ENCODE data around the gene SND1.

SND1 gene

DNA sequence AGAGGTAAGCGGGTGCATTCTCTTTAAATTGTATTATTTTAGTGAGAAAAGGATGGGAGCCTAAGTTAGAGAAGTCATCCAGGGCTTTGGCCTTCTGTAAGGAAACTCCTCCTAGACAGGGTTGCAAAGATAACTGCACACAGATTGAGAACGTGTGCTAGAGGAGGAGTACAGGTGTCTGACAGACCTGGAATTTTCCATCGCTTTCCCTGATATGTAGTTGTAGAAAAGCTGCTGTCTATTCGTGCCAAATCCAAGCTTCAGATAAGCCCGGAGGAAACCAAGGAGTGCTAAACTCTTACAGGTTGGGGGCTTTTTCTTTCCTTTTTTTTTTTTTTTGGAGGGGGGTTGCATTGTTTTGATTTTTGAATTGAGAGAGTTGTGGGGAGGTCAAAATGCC, 356.1 kb downstream of the SND1 start:
- no peak for DNase-seq

DNA sequence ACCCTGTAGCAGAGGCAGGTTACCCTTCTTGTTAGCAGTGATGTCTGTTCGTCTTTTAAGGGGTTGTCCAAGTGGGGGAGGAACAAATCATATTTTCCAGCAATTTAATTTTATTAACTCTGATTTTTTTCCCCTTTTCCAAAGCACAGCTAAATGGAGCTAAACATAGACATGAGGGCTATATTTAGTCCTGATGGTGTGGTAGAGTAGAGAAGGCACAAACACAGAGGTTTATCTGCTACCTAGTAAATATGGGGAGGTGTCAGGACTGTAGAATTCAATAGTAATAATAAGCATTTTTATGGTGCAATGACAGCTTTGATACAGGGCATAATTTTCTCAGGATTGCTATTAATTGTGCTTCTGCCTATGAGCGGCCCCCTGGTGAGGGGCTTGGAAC, 356.8 kb downstream of the SND1 start:
- DNase-seq, result no peak

DNA sequence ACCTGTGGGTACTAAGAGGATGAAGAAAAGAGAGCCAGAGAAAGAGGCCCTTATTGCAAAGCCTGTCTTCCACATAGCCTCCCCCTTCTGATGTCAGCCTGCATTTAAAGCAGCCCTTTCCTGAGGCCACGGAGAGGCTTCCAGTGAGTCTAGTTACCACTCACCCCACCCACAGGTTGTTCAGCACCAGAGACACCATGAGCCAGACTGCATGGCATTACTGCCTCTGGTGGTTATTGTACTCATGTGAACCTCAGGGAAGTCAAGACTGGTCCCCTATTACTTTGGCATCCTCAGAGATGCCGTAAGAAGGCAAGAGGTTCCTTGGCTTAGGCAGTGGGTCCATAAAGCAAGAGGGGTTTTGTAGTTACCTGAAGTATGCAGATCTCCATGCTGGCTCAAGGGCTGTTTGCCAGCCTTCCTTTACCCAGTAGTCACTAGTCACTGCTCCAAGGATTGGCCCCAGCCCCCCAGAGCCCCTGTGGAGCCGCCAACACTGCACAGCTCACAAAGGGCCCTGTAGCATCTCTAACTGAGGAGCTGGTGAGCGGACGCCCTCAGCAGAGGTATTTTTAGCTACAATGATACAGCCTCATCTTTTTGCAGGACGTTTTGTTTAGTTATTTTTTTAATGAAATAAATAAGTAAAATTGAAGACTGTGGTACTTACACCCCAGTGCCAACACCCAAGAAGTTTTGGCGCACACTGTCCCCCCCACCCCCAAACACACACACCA, 358.6 kb downstream of the SND1 start:
- DNase-seq, result no peak

DNA sequence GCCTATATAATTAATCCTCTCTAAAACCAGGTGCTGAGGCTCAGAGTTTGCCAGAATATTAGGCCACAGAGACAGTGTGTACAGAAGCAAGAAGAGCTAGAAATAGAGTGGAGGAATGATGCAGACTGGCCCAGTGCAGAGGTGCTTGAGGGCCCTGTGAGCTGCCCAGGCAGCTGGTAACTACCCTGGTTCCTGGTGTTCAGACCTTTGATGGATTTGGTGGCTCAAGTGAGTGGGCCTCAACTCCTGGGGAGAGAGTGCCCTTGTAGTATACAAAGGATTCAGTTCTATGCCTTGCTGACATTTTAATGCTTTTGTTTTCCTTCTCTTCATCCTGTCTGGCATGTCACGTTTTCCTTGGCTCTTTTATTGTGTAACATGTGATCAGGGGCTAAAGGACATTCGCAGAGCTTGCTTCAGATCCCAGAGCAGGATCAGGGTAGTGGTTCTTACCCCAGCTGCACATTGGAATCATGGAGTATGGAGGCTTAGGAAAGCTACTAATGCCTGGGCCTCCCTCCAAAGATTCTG, 359.2 kb downstream of the SND1 start:
- DNase-seq, result no peak

DNA sequence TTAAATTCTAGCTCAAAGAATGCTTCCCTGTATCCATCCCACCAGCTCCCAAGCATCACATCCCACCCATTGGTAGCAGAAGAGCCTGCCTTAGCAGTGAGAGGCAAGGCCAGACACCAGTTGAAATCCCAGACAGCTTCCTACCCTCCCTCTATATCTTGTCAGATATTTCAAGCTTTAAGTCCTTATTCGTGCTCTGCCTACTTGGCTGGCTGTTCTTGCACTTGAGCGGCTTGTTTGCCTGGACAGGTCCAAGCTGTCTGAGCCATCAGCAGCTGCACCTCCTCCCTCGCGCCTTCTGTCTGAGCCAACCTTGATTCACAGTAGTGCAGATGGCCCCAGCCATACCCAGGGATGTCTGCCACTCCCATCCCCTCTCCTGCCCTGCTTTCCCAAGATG, 362.8 kb downstream of the SND1 start:
- peak; percentile 23 for DNase-seq

DNA sequence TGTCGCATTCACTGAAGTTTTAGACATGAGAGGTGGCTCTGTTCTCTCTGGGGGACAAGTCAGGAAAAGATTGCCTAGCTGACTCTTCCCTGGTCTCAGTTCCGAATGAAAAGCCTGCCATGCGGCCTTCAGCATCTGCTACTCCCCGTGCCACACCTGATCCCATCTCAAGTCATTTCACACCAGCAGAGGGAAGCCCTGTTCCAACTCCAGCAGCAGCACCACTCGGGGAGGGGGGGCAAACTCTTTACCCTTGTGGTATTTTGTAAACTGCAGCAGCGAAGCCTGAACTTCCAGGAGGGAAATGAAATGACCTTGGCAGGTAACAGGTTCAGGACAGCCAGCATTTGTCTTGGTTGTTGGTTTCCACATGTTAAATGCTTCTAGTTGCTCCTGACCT, 365.5 kb downstream of the SND1 start:
- DNase-seq, result no peak

DNA sequence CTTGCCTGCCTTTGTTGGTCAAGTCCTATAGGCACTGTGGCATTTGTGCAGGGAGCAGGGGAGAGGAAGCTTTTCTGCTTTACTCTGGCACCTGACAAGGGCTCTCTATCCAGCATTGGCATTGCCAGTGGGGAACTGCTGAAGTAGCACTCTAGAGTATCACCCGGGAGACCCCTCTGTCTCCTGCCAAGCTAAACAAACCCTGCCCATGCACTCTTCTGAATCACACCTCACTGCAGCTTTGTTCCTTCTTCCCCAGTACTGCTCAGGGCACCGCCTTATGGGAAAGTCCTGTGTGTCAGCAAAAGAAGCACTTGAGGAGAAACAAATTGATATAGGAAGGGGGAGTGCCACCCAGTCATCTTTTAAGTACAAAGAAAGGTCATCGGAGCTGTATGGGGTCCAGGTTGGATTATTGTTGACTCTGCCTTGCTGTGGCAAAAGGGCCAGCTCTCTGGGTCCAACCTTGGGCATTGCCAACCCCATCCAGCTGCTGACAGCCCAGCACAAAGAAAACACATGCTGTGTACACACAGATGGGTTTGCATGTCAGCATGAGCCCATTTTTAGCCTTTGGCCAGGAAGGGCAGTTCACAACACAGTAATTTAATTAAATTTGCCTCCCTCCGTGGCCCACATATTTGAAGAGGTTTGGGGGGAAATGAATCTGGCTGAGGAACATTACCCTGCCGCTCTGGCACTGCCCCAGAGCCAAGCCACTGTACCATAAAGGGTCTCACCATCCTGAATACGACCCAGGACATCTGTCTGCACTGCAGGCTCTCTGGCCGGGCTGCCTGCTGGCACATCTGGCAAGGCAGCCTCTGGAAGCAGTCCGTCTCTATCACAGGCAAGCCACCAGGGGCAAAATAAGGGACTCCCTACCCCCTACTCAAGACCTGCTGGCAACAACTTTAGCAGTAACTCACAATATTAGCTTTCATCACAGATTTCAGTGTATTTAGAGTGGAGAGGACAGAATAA, 366.2 kb downstream of the SND1 start:
- peak; percentile 95 for DNase-seq

DNA sequence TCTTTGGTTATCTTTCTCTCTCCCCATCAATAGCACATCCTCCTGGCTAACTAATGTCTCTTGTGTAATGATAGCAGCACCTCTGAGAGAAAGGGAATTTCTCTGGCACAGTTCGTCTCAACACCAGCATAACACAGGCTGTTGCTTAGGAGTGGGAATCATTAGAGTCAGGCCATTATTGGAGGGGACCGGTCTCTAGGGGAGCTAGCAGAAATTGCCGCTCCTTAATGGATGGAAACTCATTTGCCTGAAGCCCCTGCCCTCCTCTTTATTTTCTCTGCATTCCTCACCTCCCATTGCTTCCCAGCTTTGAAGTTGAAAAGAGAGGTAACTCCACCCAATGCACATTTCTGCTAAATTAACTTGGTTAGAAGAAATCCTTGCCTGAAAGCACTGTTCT, 367.3 kb downstream of the SND1 start:
- DNase-seq, result no peak

DNA sequence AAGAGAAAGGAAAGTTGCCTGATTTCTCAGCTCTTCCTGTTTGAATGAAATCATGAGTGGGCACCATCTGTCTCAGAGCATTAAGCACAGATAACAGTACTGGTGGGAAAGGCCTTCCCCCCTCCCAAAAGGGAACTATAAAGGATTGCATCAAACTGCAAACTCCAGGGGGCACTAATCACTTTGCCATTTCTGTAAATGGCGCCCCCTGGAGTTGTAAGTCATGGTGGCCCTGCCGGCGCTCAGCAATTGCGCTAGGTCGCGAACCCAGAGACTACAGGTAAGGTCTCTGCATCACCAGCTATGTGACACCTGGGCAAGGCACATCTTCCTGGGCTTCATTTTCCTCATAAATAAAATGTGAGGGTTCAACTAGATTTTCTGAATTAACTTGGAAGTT, 368.2 kb downstream of the SND1 start:
- DNase-seq, result no peak

DNA sequence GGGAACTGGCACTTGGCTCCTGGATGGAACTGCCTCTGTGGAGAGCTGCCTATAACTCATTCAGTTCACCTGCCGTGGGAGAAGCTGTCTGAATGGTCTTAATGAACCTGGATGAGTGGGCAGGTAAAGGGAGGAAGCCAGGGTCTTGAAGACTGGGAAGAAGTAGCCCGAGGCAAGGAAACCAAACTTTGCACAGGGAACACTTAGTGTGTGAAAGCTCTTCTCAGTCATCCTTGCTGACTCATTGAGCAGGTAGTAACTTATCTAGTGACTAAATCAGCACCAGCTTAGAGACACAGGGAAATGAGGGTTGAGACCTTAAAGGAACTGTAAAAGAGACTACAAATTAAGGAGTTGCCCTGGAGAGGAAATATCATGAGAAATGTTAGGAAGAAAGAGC, 369.4 kb downstream of the SND1 start:
- DNase-seq, result no peak

DNA sequence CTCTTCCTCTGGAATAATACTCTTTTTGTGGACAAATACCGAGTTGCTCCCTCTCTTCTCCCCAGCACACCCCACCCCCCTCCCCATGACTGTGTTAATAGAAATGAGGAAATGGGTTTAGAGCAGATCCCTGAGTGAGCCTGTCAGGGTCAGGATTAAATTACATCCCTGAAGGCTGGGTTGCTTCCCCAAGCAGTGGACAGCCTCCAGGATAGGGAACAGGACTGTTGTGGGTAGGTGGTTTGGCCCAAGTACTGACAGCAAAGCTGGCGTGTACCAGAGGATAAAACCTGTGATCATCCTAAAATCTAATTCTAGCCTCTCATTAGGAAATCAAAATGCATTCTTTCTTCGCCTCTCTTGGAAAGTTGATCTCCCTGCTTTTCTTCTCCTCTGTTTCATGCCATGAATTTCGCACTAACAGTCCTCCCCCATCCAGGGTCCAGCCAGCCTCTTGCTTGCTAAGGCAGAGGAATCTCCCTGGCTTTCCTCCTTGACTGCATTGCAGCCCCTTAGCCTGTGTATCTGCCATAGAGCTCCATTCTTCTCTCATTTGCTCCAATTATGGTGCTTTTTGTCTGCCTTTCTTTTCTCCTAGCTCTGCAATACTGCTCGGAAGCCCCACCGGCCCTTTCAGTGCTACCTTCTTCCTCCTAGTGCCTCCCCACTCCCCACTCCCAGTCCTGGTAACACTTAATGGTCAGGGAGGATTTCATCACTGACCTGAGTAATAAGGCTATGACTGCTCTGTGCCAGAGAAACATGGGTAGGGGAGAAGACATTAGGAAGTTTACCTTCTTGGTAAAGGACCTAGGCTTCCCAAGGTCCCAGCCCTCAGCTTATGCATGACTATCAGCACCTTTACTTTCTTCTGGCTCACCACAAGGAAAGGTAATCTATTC, 370.9 kb downstream of the SND1 start:
- no peak for DNase-seq

DNA sequence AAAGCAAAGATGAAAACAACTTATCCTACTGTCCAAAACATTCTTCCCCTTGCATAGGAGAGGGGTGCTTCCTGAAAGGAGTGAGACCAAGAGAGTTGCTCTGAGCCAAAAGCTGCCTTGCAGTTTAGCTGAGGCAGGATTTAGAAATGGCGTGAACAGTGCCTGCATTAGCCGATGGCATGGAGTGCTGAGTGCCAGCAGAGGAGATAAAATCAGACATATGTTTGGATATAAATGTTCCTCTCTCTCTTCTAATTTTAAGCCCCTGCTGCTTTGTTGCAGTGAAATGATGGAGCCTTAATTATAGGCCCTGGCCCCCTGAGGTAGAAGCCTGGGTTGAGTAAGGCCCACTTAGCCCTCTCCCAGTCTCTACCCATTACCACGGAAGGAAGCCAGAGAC, 372.2 kb downstream of the SND1 start:
- DNase-seq, result no peak

DNA sequence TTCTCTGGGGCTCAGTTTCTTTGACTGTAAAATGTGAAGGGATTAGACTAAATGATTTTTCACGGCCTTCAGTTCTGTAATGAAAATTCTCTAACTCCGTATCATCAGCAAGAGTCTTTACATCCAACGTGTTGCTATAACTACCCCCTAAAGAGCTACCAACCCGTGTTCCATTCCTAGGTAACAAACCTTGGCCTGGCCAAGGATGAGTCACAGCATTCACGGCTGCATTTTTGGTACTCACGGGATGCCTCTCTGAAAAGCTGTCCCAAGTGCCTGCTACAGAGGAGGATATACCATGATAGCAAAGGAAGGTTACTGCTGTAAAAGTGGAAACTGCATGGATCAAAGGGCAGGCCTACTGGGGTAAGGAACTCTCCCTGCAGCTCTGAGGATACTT, 373.4 kb downstream of the SND1 start:
- DNase-seq, result no peak

DNA sequence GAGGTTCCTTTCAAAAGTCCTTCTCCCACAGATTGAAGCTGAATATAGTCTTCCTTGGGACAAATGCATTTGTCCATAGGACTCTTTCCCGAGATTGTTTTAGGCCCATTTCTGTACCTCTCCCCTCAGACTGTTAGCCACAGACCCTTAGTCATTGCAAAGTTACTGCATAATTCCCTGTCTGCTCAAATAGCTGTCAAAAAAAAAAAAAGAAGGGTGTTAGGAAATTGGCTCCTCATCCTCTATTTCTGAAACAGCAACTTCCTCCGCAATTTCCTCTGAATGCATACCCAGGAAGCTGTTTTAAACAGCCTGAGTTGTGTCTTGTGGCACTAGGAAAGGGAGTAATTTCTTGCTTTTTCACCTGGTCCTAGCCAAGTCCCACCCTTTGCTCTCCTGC, 373.8 kb downstream of the SND1 start:
- DNase-seq, result no peak

DNA sequence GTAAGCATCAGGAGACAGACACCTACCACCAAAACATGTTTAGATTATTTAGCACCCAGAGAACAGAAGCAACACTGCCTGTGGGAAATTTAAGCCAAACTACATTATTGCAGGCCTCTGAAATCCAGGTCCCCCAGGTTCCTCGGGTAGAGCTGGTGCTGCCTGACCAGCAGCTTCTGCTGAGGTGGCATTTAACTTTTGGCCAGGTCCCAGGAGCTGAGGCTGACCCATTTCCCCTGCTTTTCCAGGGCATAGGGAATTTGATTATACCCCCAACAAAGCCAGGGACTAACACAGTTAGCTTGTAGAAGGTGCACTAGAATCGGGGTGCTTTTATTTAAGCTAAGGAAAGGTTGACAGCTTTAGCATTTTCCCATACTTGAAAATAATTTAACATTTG, 374.6 kb downstream of the SND1 start:
- no peak for DNase-seq

DNA sequence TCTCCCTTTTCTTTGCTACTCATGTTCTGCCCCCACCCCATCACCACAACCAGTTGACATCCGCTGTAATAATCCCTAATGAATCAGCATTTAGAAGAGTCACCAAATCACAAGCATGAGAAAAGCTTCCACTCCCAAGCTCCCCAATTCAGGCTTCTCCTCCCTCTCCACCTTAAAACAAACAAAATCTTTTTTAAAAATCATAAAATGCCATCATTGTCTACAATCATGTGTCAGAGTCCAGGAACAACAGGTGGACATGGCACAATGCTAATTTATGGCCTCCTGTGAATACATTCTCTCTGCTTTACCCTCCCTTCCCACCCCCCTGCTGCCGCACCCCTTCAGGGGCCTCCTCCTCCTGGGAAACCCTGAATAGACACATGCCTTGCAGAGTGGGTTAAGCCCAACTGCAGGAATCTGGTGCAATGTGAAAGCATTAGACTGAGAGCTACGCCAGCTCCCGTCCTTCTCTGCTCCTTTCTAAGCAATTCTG, 375.5 kb downstream of the SND1 start:
- no peak for DNase-seq

DNA sequence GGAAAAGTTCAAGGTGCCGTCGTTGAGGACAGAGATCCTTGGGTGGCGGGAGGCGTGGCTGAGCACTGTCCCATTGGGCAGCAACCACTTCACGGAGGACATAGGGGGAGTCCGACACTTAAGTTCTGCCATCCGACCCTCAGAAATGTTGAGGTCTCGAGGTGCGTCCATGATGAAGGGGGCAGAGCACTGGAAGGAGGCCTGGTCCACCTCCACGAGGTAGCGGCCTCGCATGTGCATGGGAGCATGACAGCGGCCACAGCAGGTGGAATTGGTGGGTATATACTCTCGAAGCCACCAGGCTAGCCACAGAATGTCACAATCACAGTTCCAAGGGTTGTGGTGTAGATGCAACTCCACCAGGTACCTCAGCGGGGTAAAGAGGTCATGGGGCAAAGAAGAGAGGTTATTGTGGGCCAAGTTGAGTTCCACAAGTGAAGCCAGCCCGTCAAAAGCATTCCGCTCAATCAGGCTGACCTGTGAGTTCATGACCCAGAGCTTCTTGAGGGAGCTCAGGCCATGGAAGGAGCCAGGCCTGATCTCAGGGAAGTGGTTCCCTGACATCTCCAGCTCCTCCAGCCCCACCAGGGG, 377.5 kb downstream of the SND1 start:
- no peak for DNase-seq

DNA sequence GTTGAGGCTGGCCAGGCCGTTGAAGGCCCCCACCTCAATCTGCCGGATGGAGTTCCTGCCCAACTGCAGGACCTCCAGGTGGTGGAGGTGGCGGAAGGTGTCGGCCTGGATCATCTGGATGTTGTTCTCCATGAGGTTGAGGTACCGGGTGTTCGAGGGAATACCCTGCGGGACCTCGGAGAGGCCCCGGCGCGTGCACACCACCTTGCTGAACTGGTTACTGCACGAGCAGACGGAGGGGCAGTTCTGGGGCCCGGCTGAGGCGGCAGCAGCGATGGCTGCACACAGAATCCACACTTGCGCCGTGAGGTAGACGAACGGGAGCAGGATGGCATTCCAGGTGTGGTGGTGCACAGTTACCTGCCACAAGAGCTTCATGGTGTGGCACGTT, 378.3 kb downstream of the SND1 start:
- DNase-seq, result no peak

DNA sequence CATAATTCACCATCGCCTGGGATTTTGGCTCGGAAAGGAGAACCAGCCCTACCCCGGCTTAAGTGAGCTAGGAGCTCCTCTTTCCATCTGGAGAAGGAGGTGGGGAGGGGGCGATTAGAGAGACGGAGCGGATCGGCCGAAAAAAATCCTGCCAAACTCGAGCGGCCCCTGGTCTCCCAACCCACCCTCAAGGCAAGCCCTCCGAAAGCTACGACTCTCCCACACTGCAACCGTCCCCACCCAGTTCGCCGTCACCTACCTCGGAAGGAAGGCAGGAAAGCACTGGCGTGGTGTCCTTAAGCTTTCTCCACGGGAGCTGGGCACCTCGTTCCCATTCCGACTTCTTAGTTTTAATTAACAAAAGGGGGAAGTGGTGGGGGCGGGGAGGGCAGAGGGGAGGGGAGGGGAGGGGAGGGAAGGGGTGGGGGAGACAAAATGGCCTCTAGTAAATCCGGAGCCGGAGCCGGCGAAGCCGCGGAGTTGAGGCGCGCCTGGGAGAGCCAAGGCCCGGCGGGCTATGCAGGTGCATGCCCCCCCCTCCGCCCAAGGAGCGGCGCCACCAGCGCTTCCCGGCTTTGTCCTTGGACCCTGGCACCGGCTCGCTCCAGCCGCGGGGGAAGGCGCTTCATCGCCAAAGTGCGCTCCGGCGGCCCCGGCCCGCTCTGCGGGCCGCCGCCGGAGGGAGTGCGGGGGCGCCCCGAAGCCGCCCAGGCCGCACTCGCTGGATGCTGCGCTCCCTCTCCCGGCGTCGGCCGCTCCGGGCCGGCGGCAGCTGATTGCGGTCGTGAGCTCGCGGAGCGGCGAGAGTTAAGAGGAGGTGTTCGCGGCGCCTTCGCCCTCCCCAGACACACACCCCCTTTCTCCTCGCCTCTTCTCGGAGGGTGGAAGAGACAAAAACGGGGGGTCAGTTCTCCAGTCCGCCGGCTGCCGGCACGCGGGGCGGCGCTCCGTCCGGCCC, 378.9 kb downstream of the SND1 start, which contains the start of gene LRRC4:
Gene LRRC4, minus strand, starts transcription at position 784 of the 958 bp plus-strand sequence. CDS start 797 bp downstream, outside the sequence.
- peak; percentile 55 for DNase-seq

DNA sequence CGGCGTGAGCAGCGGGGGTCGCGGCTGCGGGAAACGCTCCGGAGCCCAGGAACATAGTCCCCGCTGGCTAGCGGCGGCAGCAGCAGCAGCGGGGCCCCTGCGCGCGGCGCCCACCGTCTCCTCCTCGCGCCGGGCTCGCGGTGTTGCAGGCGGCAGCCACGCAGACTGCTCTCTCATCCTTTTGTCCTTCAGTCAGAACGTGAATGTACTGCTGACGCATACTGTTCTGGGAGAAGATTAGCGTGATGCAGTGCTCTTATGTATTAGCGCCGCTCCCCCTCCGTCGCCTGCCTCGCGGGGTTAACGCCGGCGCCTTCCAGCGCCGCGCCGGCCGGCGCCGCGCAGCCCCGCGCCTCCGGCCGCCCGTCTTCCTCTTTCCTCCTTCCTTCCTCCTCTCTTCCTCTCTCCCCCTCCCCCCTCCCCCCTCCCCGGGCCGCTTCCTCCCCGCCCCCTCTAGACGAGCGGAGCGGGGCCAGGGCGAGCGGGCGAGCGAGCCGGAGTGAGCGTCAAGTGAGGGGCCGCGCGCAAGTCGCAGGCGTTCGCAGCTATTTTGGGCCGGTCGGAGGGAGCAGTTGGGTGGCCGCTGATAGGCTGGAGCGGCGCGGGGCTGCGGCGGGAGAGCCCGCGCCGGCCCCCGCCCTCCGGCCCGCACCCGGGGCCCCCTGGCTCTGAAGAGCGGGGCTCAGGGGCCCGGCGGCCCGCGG, 380.1 kb downstream of the SND1 start:
- peak; percentile 63 for DNase-seq
